Endodermal cell (in vitro differentiated cells): ENCODE results near the gene NME3. TPM values are rescaled to one million over a fixed set of nuclear protein-coding genes. Genes with fewer than 3 reads are reported as not detected.
A peak's percentile ranks its signal among the peaks of the same experiment; 100 is the strongest.

Experiments used
- DNase-seq: peaks from one replicate; pipeline ENCODE4 v3.0.0-alpha.2; 2017
- H3K27ac ChIP-seq: 2 replicates; pipeline ENCODE4 v1.5.1; 2013; ENCODE audit warnings: mild to moderate bottlenecking, low read depth, low read length, moderate library complexity
- H3K27me3 ChIP-seq: 2 replicates; pipeline ENCODE4 v1.6.1; 2013; ENCODE audit warnings: mild to moderate bottlenecking, low read length, moderate library complexity; ENCODE audit not compliant: insufficient read depth, control insufficient read depth, poor library complexity, severe bottlenecking
- H3K36me3 ChIP-seq: 2 replicates; pipeline ENCODE4 v1.7.0; 2013; ENCODE audit warnings: mild to moderate bottlenecking, low read length, moderate library complexity; ENCODE audit not compliant: control insufficient read depth, insufficient read depth
- H3K4me1 ChIP-seq: one replicate; pipeline ENCODE4 v1.7.0; 2013; ENCODE audit warnings: low read length; ENCODE audit not compliant: control insufficient read depth, insufficient read depth
- H3K4me3 ChIP-seq: 2 replicates; pipeline ENCODE4 v1.5.1; 2013; ENCODE audit warnings: mild to moderate bottlenecking, low read length, moderate library complexity
- H3K9ac ChIP-seq: 2 replicates; pipeline ENCODE4 v1.6.1; 2013; ENCODE audit warnings: mild to moderate bottlenecking, low read length, moderate library complexity; ENCODE audit not compliant: poor library complexity, severe bottlenecking; ENCODE audit errors: extremely low read depth
- H3K9me3 ChIP-seq: 2 replicates; pipeline ENCODE4 v1.6.1; 2013; ENCODE audit warnings: mild to moderate bottlenecking, low read length, moderate library complexity; ENCODE audit not compliant: control insufficient read depth
- H3K27ac Mint-ChIP-seq: 2 replicates; pipeline ENCODE4 v1.8.0; 2020; ENCODE audit warnings: mixed read lengths
- H3K27me3 Mint-ChIP-seq: 2 replicates; pipeline ENCODE4 v1.8.0; 2021; ENCODE audit warnings: mild to moderate bottlenecking, mixed read lengths; ENCODE audit not compliant: insufficient read depth
- H3K36me3 Mint-ChIP-seq: 2 replicates; pipeline ENCODE4 v1.8.0; 2020; ENCODE audit warnings: low read depth, mixed read lengths
- H3K4me1 Mint-ChIP-seq: 2 replicates; pipeline ENCODE4 v1.8.0; 2020; ENCODE audit warnings: mixed read lengths
- H3K4me3 Mint-ChIP-seq: 2 replicates; pipeline ENCODE4 v1.8.0; 2020; ENCODE audit warnings: mild to moderate bottlenecking, moderate library complexity, mixed read lengths
- H3K9me3 Mint-ChIP-seq: 2 replicates; pipeline ENCODE4 v1.8.0; 2020; ENCODE audit warnings: mild to moderate bottlenecking, mixed read lengths
- WGBS, 2 experiments: methylation state at CpG; one replicate each; pipeline versions ENCODE4 v1.1.5 to v1.1.7; 2013; ENCODE audit warnings: missing lambda C conversion rate in 2 of 2, mixed read lengths in 1 of 2; ENCODE audit not compliant: insufficient coverage in 1 of 2, insufficient read length in 1 of 2; 5-methylcytosine and 5-hydroxymethylcytosine counted together
- total RNA-seq, 2 donors: library from RNA; stranded (reverse); fragmentation: NEBNext Ultra II Directional in 1 of 2; extraction: Animal tissue kit (Norgen Biotek cat#: 25700) in 1 of 2; gene quantifications; 2 replicates in 1 of 2; 3 replicates in 1 of 2; pipeline ENCODE4 v1.2.1, GENCODE V29; 2021
- TF ChIP-seq, protein P1 (sequence below): fragments of 200-600 bp; sonication (generic); conservative IDR thresholded peaks from 2 replicates; pipeline ENCODE4 v1.5.0; 2021; ENCODE audit warnings: antibody characterized with exemption, mild to moderate bottlenecking

The NME3 gene
- total RNA-seq, 2 donors from 2014 or later, result 70.3 to 73.6 TPM

- H3K27ac ChIP-seq, result no peak overlapping the region
- Mint-ChIP-seq H3K36me3 (peaks cover 10% of the 10 kb centered on the region), H3K27me3 (no peaks in the 10 kb centered on the region), H3K4me1 (peaks cover 3% of the 10 kb centered on the region), H3K4me3 (no peak overlapping the region), H3K27ac (no peak overlapping the region), H3K9me3 (no peaks in the 10 kb centered on the region)
- peaks cover 13% of the 10 kb centered on the region for H3K36me3 ChIP-seq
- WGBS, 2 experiments, result 92 to 98% methylated on average over 22 to 30 of the region's 30 CpGs
- no peak overlapping the region for H3K9ac ChIP-seq
- H3K9me3 ChIP-seq, result no peaks in the 10 kb centered on the region
- peak overlapping the region; percentile 90 for H3K4me3 ChIP-seq
- DNase-seq, result no peak
- H3K4me1 ChIP-seq, result no peaks in the 10 kb centered on the region
- H3K27me3 ChIP-seq, result no peaks in the 10 kb centered on the region
- TF ChIP-seq, protein P1, sequence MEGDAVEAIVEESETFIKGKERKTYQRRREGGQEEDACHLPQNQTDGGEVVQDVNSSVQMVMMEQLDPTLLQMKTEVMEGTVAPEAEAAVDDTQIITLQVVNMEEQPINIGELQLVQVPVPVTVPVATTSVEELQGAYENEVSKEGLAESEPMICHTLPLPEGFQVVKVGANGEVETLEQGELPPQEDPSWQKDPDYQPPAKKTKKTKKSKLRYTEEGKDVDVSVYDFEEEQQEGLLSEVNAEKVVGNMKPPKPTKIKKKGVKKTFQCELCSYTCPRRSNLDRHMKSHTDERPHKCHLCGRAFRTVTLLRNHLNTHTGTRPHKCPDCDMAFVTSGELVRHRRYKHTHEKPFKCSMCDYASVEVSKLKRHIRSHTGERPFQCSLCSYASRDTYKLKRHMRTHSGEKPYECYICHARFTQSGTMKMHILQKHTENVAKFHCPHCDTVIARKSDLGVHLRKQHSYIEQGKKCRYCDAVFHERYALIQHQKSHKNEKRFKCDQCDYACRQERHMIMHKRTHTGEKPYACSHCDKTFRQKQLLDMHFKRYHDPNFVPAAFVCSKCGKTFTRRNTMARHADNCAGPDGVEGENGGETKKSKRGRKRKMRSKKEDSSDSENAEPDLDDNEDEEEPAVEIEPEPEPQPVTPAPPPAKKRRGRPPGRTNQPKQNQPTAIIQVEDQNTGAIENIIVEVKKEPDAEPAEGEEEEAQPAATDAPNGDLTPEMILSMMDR, result no peak
Measured at GRCh38 chr16:1775006-1775845, 3.9 kb upstream of the NME3 start.

DNA sequence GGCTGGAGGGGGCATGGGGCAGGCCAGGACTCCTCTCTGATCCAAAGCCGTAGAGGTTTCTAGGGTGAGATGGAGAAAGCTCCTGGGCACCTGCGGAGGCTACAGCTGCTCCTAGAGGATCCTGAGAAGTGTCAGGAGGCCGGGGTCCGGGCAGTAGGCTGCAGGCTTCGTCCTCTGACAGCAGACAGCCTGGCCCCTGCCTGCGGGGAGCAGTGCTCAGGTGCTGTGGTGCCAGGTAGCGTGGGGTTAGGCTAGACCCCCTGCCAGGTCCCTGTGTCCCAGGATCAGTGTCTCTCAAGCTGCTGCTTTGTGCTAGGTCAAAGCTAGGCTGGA lies 3.1 kb upstream of the NME3 start:
- 88 to 98% methylated on average over 7 of the region's 7 CpGs for WGBS, 2 experiments
- Histone ChIP-seq H3K9ac (no peak overlapping the region), H3K4me3 (peak overlapping the region; percentile 90)

DNA sequence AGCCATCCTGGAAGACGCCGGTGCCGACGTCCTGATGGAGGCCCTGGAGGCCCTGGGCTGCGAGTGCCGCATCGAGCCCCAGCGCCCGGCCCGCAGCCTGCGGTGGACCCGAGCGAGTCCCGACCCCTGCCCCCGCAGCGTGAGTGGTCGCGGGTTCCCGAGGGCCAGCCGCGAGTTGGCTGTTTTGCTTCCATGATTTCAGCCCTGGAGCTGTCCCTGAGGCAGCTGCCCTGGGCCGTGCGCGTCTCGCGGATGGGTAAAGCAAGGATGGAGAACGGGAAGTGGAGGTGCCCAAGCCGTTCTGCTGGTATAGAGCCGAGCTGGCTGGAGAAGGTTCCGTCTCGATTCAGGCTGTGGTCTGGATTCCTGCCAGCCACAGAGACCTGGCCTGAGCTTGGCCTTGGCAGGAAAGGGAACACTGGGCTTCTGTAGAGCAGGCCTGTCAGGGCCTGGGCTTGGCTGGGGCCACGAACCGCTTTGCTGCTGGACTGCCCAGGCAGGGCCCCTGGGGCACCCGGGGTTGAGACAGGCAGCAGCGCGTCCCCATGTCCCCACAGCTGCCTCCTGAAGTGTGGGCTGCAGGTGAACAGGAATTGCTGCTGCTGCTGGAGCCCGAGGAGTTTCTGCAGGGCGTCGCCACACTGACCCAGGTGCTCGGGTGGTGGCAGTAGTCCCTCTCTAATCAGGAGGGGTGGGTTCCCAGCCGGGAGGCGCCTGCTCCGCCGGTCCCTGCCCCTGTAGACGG lies 2.5 kb upstream of the NME3 start:
- H3K9me3 ChIP-seq, result no peaks in the 10 kb centered on the region
- Mint-ChIP-seq H3K27ac (peak overlapping the region; percentile 64), H3K36me3 (peaks cover 9% of the 10 kb centered on the region), H3K27me3 (no peaks in the 10 kb centered on the region), H3K9me3 (no peaks in the 10 kb centered on the region), H3K4me1 (peaks cover 3% of the 10 kb centered on the region), H3K4me3 (peak overlapping the region; percentile 93)
- no peak overlapping the region for H3K27ac ChIP-seq
- 33 to 35% methylated on average over 26 to 45 of the region's 45 CpGs for WGBS, 2 experiments
- H3K36me3 ChIP-seq, result peaks cover 15% of the 10 kb centered on the region
- peak overlapping the region; percentile 90 for H3K4me3 ChIP-seq
- no peaks in the 10 kb centered on the region for H3K27me3 ChIP-seq
- peak overlapping the region; percentile 57 for H3K9ac ChIP-seq
- DNase-seq, result no peak
- TF ChIP-seq, protein P1, result peak; percentile 38
- H3K4me1 ChIP-seq, result no peaks in the 10 kb centered on the region

More for the DNA sequence above, 3.1 kb upstream of the NME3 start:
- H3K9me3 ChIP-seq, result no peaks in the 10 kb centered on the region
- H3K36me3 ChIP-seq, result peaks cover 15% of the 10 kb centered on the region
- no peak overlapping the region for H3K27ac ChIP-seq
- no peaks in the 10 kb centered on the region for H3K27me3 ChIP-seq
- no peak for DNase-seq
- peak overlapping the region; percentile 93 for H3K4me3 Mint-ChIP-seq
- no peak overlapping the region for H3K27ac Mint-ChIP-seq
- TF ChIP-seq, protein P1, result no peak
- no peaks in the 10 kb centered on the region for H3K4me1 ChIP-seq
- no peaks in the 10 kb centered on the region for H3K27me3 Mint-ChIP-seq
- H3K36me3 Mint-ChIP-seq, result peaks cover 11% of the 10 kb centered on the region
- H3K9me3 Mint-ChIP-seq, result no peaks in the 10 kb centered on the region
- H3K4me1 Mint-ChIP-seq, result peaks cover 3% of the 10 kb centered on the region
